Neural cell (in vitro differentiated cells): ENCODE data around the gene LRRC36. TPM values are rescaled to one million over a fixed set of nuclear protein-coding genes. Genes with fewer than 3 reads are reported as not detected.

Source experiments
- H2AFZ ChIP-seq: fragments of 200-600, 300-800 bp; sonication (generic), shearing (Covaris generic); 2 replicates; pipeline ENCODE4 v1.6.0; 2014; ENCODE audit warnings: low read depth, mild to moderate bottlenecking, antibody characterized with exemption, low read length, moderate library complexity
- H3F3A ChIP-seq: fragments of 200-600 bp; shearing (Covaris generic); 2 replicates; pipeline ENCODE4 v1.6.1; 2016; ENCODE audit warnings: mild to moderate bottlenecking, moderate library complexity, mixed read lengths, antibody characterized with exemption, low read length; ENCODE audit not compliant: insufficient read depth, poor library complexity, severe bottlenecking
- H3K27ac ChIP-seq: fragments of 200-600, 300-800 bp; sonication (generic), shearing (Covaris generic); 2 replicates; pipeline ENCODE4 v1.5.1; 2014; ENCODE audit warnings: mild to moderate bottlenecking, low read length, moderate library complexity
- H3K27me3 ChIP-seq: fragments of 300-800, 200-600 bp; sonication (generic), shearing (Covaris generic); 2 replicates; pipeline ENCODE4 v1.6.0; 2014; ENCODE audit warnings: mild to moderate bottlenecking, low read depth, low read length, moderate library complexity; ENCODE audit not compliant: insufficient read depth
- H3K36me3 ChIP-seq: fragments of 300-800, 200-600 bp; sonication (generic), shearing (Covaris generic); 2 replicates; pipeline ENCODE4 v1.5.1; 2014; ENCODE audit warnings: mild to moderate bottlenecking, antibody characterized with exemption, low read length, moderate library complexity; ENCODE audit not compliant: insufficient read depth
- H3K4me2 ChIP-seq: fragments of 300-800, 200-600 bp; sonication (generic), shearing (Covaris generic); 2 replicates; pipeline ENCODE4 v1.6.0; 2014; ENCODE audit warnings: mild to moderate bottlenecking, low read length
- H3K4me3 ChIP-seq: fragments of 300-800, 200-600 bp; sonication (generic), shearing (Covaris generic); 2 replicates; pipeline ENCODE4 v1.5.1; 2014; ENCODE audit warnings: mild to moderate bottlenecking, low read length, moderate library complexity
- H3K79me2 ChIP-seq: fragments of 200-600 bp; shearing (Covaris generic); replicated peaks from 2 replicates; pipeline ENCODE4 v1.6.0; 2014; ENCODE audit warnings: mild to moderate bottlenecking, low read length, moderate library complexity; ENCODE audit not compliant: insufficient read depth
- H3K9ac ChIP-seq: fragments of 300-800, 200-600 bp; sonication (generic), shearing (Covaris generic); 2 replicates; pipeline ENCODE4 v1.6.1; 2016; ENCODE audit warnings: mild to moderate bottlenecking, low read length, mixed read lengths
- H3K9me2 ChIP-seq: fragments of 200-600 bp; shearing (Covaris generic); 2 replicates; pipeline ENCODE4 v1.6.1; 2016; ENCODE audit warnings: mild to moderate bottlenecking, low read length, mixed read lengths; ENCODE audit not compliant: insufficient read depth
- H3K9me3 ChIP-seq: fragments of 200-600, 300-800 bp; sonication (generic), shearing (Covaris generic); 2 replicates; pipeline ENCODE4 v1.6.1; 2016; ENCODE audit warnings: mild to moderate bottlenecking, mixed run types, low read length, moderate library complexity, mixed read lengths
- H4K20me1 ChIP-seq: fragments of 200-600 bp; shearing (Covaris generic); 2 replicates; pipeline ENCODE4 v1.6.1; 2016; ENCODE audit warnings: mild to moderate bottlenecking, mixed run types; ENCODE audit not compliant: insufficient read depth
- CTCF ChIP-seq: fragments of 450-650 bp; IDR thresholded peaks from 2 replicates; pipeline ENCODE4 v1.5.1; 2014; ENCODE audit warnings: antibody characterized with exemption, mild to moderate bottlenecking, moderate library complexity; ENCODE audit not compliant: poor library complexity, severe bottlenecking
- EP300 ChIP-seq: fragments of 450-650 bp; conservative IDR thresholded peaks from 2 replicates; pipeline ENCODE4 v1.6.1; 2014; ENCODE audit warnings: antibody characterized with exemption, mild to moderate bottlenecking, moderate library complexity; ENCODE audit not compliant: poor library complexity, severe bottlenecking
- EZH2 ChIP-seq: fragments of 200-600, 300-800 bp; shearing (Covaris generic), sonication (generic); IDR thresholded peaks from 2 replicates; pipeline ENCODE4 v1.6.1; 2014; ENCODE audit warnings: antibody characterized with exemption, low read length, borderline replicate concordance, mild to moderate bottlenecking; ENCODE audit not compliant: insufficient read depth, poor library complexity, severe bottlenecking
- MXI1 ChIP-seq: fragments of 450-650 bp; conservative IDR thresholded peaks from 2 replicates; pipeline ENCODE4 v1.6.1; 2014; ENCODE audit warnings: antibody characterized with exemption, mild to moderate bottlenecking; ENCODE audit not compliant: poor library complexity, severe bottlenecking
- POLR2AphosphoS5 ChIP-seq: IDR thresholded peaks from 2 replicates; pipeline ENCODE4 v1.6.1; 2012
- RAD21 ChIP-seq: fragments of 450-650 bp; conservative IDR thresholded peaks from 2 replicates; pipeline ENCODE4 v1.6.1; 2014; ENCODE audit warnings: antibody characterized with exemption, mild to moderate bottlenecking, moderate library complexity
- REST ChIP-seq: IDR thresholded peaks from 2 replicates; pipeline ENCODE4 v1.6.1; 2012; ENCODE audit warnings: borderline replicate concordance
- SMC3 ChIP-seq: fragments of 450-650 bp; conservative IDR thresholded peaks from 2 replicates; pipeline ENCODE4 v1.6.1; 2014; ENCODE audit warnings: antibody characterized with exemption, mild to moderate bottlenecking, moderate library complexity; ENCODE audit not compliant: poor library complexity
- TAF1 ChIP-seq: IDR thresholded peaks from 2 replicates; pipeline ENCODE4 v1.6.1; 2012; ENCODE audit warnings: low read depth
- polyA plus RNA-seq: library from polyadenylated mRNA; depleted of rRNA; stranded (reverse); fragments of >200 nt; gene quantifications from 2 replicates; pipeline ENCODE4 v1.2.3, GENCODE V29; 2014

LRRC36 gene
- polyA plus RNA-seq, 1 donor from 2014 or later, result 1.6 TPM

GRCh38 chr16:67398546-67399217 is 72.1 kb downstream of the LRRC36 start:
- no peak overlapping the region for H3K4me3 ChIP-seq
- no peak for TF ChIP-seq TAF1
- TF ChIP-seq SMC3, result no peak
- no peak for TF ChIP-seq REST
- no peak for TF ChIP-seq POLR2AphosphoS5
- no peak for TF ChIP-seq CTCF
- no peak for TF ChIP-seq MXI1
- H4K20me1 ChIP-seq, result no peaks in the 10 kb centered on the region
- no peaks in the 10 kb centered on the region for H3K27me3 ChIP-seq
- no peaks in the 10 kb centered on the region for H3K36me3 ChIP-seq
- H3F3A ChIP-seq, result no peaks in the 10 kb centered on the region
- H3K9me3 ChIP-seq, result no peaks in the 10 kb centered on the region
- H3K9ac ChIP-seq, result no peak overlapping the region
- no peak overlapping the region for H3K4me2 ChIP-seq
- H3K27ac ChIP-seq, result no peak overlapping the region
- no peaks in the 10 kb centered on the region for H3K9me2 ChIP-seq
- no peak overlapping the region for H2AFZ ChIP-seq
- H3K79me2 ChIP-seq, result no peaks in the 10 kb centered on the region

GRCh38 chr16:67399218-67399733 is 72.7 kb downstream of the LRRC36 start:
- no peak overlapping the region for H3K9ac ChIP-seq
- H3K4me3 ChIP-seq, result no peak overlapping the region
- no peak overlapping the region for H3K4me2 ChIP-seq
- no peaks in the 10 kb centered on the region for H3K9me2 ChIP-seq
- no peaks in the 10 kb centered on the region for H4K20me1 ChIP-seq
- H3K36me3 ChIP-seq, result no peaks in the 10 kb centered on the region
- no peaks in the 10 kb centered on the region for H3K79me2 ChIP-seq
- no peak for TF ChIP-seq EZH2
- TF ChIP-seq REST, result no peak
- peak; percentile 32 for TF ChIP-seq SMC3
- TF ChIP-seq MXI1, result no peak
- peak; percentile 43 for TF ChIP-seq RAD21
- no peak for TF ChIP-seq POLR2AphosphoS5
- TF ChIP-seq CTCF, result peak; percentile 54
- no peak for TF ChIP-seq EP300
- TF ChIP-seq TAF1, result no peak
- H3K27ac ChIP-seq, result no peak overlapping the region
- H3K27me3 ChIP-seq, result no peaks in the 10 kb centered on the region
- H2AFZ ChIP-seq, result no peak overlapping the region
- no peaks in the 10 kb centered on the region for H3K9me3 ChIP-seq
- H3F3A ChIP-seq, result no peaks in the 10 kb centered on the region
